ENCODE measurements around the gene MBNL1. TPM values are rescaled to one million over a fixed set of nuclear protein-coding genes. Genes with fewer than 3 reads are reported as not detected.

The MBNL1 gene
- total and polyA plus RNA-seq, 4 donors = 17.1 to 110 (median 62.3) TPM

DNA sequence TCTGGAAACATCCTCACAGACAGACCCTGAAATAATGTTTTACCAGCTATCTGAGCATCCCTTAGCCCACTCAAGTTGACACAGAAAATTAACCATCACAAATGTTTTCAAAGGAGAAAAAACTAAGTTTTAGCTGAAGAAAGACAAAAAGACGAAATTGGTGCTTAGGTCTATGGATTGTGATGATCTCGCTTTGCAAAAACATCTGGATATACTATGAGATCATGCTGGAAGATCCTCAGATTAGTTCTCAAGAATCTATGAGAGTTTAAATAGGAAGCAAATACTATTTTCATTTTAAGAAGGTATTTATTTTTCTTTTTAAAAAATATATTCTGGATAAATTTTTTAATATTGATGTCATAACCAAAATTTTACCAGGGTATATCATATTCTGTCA is 42.6 kb upstream of the MBNL1 start:
- no peak for DNase-seq (ENCODE audit: low spot score)
- WGBS = 94% methylated on average over 2 of the region's 2 CpGs
- TF ChIP-seq FOXA1 (IDR thresholded peaks at IDR 0.05) = no peak
- TF ChIP-seq YY1 (IDR thresholded peaks at IDR 0.05) = no peak
- TF ChIP-seq NR2F2 (IDR thresholded peaks at IDR 0.05) = no peak
- no peak for TF ChIP-seq TAF1 (conservative IDR thresholded peaks at IDR 0.05)
- TF ChIP-seq, protein P1, sequence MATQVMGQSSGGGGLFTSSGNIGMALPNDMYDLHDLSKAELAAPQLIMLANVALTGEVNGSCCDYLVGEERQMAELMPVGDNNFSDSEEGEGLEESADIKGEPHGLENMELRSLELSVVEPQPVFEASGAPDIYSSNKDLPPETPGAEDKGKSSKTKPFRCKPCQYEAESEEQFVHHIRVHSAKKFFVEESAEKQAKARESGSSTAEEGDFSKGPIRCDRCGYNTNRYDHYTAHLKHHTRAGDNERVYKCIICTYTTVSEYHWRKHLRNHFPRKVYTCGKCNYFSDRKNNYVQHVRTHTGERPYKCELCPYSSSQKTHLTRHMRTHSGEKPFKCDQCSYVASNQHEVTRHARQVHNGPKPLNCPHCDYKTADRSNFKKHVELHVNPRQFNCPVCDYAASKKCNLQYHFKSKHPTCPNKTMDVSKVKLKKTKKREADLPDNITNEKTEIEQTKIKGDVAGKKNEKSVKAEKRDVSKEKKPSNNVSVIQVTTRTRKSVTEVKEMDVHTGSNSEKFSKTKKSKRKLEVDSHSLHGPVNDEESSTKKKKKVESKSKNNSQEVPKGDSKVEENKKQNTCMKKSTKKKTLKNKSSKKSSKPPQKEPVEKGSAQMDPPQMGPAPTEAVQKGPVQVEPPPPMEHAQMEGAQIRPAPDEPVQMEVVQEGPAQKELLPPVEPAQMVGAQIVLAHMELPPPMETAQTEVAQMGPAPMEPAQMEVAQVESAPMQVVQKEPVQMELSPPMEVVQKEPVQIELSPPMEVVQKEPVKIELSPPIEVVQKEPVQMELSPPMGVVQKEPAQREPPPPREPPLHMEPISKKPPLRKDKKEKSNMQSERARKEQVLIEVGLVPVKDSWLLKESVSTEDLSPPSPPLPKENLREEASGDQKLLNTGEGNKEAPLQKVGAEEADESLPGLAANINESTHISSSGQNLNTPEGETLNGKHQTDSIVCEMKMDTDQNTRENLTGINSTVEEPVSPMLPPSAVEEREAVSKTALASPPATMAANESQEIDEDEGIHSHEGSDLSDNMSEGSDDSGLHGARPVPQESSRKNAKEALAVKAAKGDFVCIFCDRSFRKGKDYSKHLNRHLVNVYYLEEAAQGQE (IDR thresholded peaks at IDR 0.05) = no peak
- TF ChIP-seq EGR1 (IDR thresholded peaks at IDR 0.05; ENCODE audit: low read depth in 2 of 2) = no peak
- TF ChIP-seq HNF4A (conservative IDR thresholded peaks at IDR 0.05) = no peak
- TF ChIP-seq, protein P2, sequence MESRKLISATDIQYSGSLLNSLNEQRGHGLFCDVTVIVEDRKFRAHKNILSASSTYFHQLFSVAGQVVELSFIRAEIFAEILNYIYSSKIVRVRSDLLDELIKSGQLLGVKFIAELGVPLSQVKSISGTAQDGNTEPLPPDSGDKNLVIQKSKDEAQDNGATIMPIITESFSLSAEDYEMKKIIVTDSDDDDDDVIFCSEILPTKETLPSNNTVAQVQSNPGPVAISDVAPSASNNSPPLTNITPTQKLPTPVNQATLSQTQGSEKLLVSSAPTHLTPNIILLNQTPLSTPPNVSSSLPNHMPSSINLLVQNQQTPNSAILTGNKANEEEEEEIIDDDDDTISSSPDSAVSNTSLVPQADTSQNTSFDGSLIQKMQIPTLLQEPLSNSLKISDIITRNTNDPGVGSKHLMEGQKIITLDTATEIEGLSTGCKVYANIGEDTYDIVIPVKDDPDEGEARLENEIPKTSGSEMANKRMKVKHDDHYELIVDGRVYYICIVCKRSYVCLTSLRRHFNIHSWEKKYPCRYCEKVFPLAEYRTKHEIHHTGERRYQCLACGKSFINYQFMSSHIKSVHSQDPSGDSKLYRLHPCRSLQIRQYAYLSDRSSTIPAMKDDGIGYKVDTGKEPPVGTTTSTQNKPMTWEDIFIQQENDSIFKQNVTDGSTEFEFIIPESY (IDR thresholded peaks at IDR 0.05) = no peak
- H3K9ac ChIP-seq (ENCODE audit: low read depth in 1 of 2, low read length in 2 of 2) = no peak overlapping the region
- no peaks in the 10 kb centered on the region for H3K36me3 ChIP-seq (ENCODE audit: control insufficient read depth in 4 of 4, insufficient read depth in 3 of 4, low read depth in 1 of 4, low read length in 3 of 4)
- no peak overlapping the region for H3K4me3 ChIP-seq (ENCODE audit: low read depth in 1 of 3, low read length in 3 of 3)
- H3K27me3 ChIP-seq (ENCODE audit: control insufficient read depth in 4 of 4, insufficient read depth in 4 of 4, low read length in 3 of 4) = no peaks in the 10 kb centered on the region
- H3K4me1 ChIP-seq (ENCODE audit: control insufficient read depth in 4 of 4, insufficient read depth in 4 of 4, low read length in 3 of 4) = no peaks in the 10 kb centered on the region
- no peak overlapping the region for H3K27ac ChIP-seq (ENCODE audit: low read depth in 1 of 2, low read length in 2 of 2)
- no peaks in the 10 kb centered on the region for H3K9me3 ChIP-seq (ENCODE audit: control insufficient read depth in 4 of 4, low read length in 3 of 4)

DNA sequence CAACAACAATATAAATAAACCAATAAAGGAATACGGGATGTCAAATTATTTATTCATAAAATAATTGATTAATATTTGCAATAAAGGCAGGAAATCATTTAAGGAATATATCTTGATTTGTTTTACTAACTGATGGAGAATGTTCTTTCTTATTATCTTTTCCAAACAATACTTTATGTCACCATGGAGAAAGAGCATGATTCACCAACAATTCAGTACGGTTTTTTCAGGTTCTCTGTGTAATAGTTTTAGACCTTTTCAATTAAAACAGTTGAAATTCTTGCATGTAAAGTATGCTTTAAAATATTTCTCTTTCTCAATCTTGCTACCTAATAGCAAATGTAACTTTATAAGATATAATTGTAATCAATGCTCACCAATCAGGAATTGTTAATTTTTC is 41.7 kb upstream of the MBNL1 start:
- WGBS = 94% methylated on average over 2 of the region's 2 CpGs

More for the DNA sequence above, 41.7 kb upstream of the MBNL1 start:
- H3K27me3 ChIP-seq (ENCODE audit: control insufficient read depth in 4 of 4, insufficient read depth in 4 of 4, low read length in 3 of 4) = no peaks in the 10 kb centered on the region
- TF ChIP-seq FOXA2 (IDR thresholded peaks at IDR 0.05) (no peak), EGR1 (IDR thresholded peaks at IDR 0.05; ENCODE audit: low read depth in 2 of 2) (no peak), FOXA1 (IDR thresholded peaks at IDR 0.05) (no peak), JUND (IDR thresholded peaks at IDR 0.05) (no peak), NR2F2 (IDR thresholded peaks at IDR 0.05) (no peak), HNF4G (IDR thresholded peaks at IDR 0.05) (no peak), YY1 (IDR thresholded peaks at IDR 0.05) (no peak), RAD21 (IDR thresholded peaks at IDR 0.05) (no peak)
- TF ChIP-seq, protein P2 (IDR thresholded peaks at IDR 0.05) = no peak
- TF ChIP-seq, protein P3, sequence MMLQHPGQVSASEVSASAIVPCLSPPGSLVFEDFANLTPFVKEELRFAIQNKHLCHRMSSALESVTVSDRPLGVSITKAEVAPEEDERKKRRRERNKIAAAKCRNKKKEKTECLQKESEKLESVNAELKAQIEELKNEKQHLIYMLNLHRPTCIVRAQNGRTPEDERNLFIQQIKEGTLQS (IDR thresholded peaks at IDR 0.05) = no peak
- no peaks in the 10 kb centered on the region for H3K36me3 ChIP-seq (ENCODE audit: control insufficient read depth in 4 of 4, insufficient read depth in 3 of 4, low read depth in 1 of 4, low read length in 3 of 4)
- H3K9ac ChIP-seq (ENCODE audit: low read depth in 1 of 2, low read length in 2 of 2) = no peak overlapping the region
- DNase-seq (ENCODE audit: low spot score) = no peak
- no peaks in the 10 kb centered on the region for H3K4me1 ChIP-seq (ENCODE audit: control insufficient read depth in 4 of 4, insufficient read depth in 4 of 4, low read length in 3 of 4)
- no peak overlapping the region for H3K27ac ChIP-seq (ENCODE audit: low read depth in 1 of 2, low read length in 2 of 2)
- H3K4me3 ChIP-seq (ENCODE audit: low read depth in 1 of 3, low read length in 3 of 3) = no peak overlapping the region
- no peaks in the 10 kb centered on the region for H3K9me3 ChIP-seq (ENCODE audit: control insufficient read depth in 4 of 4, low read length in 3 of 4)

Data from liver (tissue), 9 donors.